ENCODE data around the gene SMIM45.

Gene SMIM45

GRCh38 chr22:41978732-41979131 lies 26.8 kb downstream of the SMIM45 start:
- no peaks in the 10 kb centered on the region for H3K36me3 Mint-ChIP-seq (ENCODE audit: low read depth, unreplicated experiment)
- no peaks in the 10 kb centered on the region for H3K4me1 Mint-ChIP-seq (ENCODE audit: unreplicated experiment)
- H3K4me3 Mint-ChIP-seq (ENCODE audit: unreplicated experiment), result no peak overlapping the region
- TF ChIP-seq, protein P1, sequence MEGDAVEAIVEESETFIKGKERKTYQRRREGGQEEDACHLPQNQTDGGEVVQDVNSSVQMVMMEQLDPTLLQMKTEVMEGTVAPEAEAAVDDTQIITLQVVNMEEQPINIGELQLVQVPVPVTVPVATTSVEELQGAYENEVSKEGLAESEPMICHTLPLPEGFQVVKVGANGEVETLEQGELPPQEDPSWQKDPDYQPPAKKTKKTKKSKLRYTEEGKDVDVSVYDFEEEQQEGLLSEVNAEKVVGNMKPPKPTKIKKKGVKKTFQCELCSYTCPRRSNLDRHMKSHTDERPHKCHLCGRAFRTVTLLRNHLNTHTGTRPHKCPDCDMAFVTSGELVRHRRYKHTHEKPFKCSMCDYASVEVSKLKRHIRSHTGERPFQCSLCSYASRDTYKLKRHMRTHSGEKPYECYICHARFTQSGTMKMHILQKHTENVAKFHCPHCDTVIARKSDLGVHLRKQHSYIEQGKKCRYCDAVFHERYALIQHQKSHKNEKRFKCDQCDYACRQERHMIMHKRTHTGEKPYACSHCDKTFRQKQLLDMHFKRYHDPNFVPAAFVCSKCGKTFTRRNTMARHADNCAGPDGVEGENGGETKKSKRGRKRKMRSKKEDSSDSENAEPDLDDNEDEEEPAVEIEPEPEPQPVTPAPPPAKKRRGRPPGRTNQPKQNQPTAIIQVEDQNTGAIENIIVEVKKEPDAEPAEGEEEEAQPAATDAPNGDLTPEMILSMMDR (IDR thresholded peaks at IDR 0.05; ENCODE audit: unreplicated experiment), result no peak
- no peak for DNase-seq (ENCODE audit: low spot score)
- H3K27me3 Mint-ChIP-seq (ENCODE audit: unreplicated experiment), result peaks cover 16% of the 10 kb centered on the region
- no peaks in the 10 kb centered on the region for H3K9me3 Mint-ChIP-seq (ENCODE audit: unreplicated experiment)
- H3K27ac Mint-ChIP-seq (ENCODE audit: unreplicated experiment), result no peak overlapping the region

DNA sequence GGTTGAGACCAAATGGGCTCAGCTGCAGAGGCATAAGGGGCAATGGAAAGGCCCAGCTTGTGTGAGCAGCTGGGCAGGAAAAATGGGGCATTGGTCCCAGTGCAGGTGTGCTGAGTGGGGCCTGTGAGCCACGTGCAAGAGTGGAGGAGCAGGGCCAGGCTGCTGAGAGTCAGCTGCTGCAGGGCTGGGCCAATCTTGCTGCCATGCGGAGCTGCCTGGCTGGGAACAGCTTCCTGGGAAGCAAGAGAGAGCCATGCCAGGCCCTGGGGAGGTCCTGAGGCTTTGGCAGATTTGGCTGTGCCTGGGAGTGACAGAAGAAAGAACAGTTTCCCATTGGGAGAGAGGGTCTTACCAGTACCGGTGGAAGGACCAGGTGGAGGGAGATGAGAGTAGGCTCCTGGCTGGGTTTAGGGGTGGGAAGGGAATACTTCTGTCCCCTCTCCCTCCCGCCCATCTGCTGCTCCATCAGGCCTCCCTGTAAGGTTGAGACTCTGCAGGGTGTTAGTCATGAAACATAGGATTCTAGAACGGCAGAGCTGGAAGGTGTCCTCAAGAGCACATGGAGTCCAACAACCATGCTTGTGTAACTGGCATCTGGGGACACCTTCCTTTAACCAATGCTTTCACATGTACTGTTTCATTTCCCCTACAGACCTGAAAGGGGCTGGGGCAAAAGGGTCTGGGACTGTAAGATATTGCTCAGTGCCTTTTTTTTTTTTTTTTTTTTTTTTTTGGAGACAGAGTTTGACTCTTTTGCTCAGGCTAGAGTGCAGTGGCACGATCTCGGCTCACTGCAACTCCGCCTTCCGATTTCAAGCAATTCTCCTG lies 27.7 kb downstream of the SMIM45 start:
- Mint-ChIP-seq H3K27ac (ENCODE audit: unreplicated experiment) (no peak overlapping the region), H3K9me3 (ENCODE audit: unreplicated experiment) (no peaks in the 10 kb centered on the region), H3K27me3 (ENCODE audit: unreplicated experiment) (peaks cover 16% of the 10 kb centered on the region), H3K4me1 (ENCODE audit: unreplicated experiment) (no peaks in the 10 kb centered on the region), H3K36me3 (ENCODE audit: low read depth, unreplicated experiment) (no peaks in the 10 kb centered on the region), H3K4me3 (ENCODE audit: unreplicated experiment) (no peak overlapping the region)
- DNase-seq (ENCODE audit: low spot score), result no peak
- TF ChIP-seq, protein P1 (IDR thresholded peaks at IDR 0.05; ENCODE audit: unreplicated experiment), result no peak

GRCh38 chr22:41982865-41983264 lies 30.9 kb downstream of the SMIM45 start:
- no peaks in the 10 kb centered on the region for H3K36me3 Mint-ChIP-seq (ENCODE audit: low read depth, unreplicated experiment)
- H3K27ac Mint-ChIP-seq (ENCODE audit: unreplicated experiment), result no peak overlapping the region
- peaks cover 1% of the 10 kb centered on the region for H3K4me1 Mint-ChIP-seq (ENCODE audit: unreplicated experiment)
- TF ChIP-seq, protein P1 (IDR thresholded peaks at IDR 0.05; ENCODE audit: unreplicated experiment), result no peak
- no peak overlapping the region for H3K4me3 Mint-ChIP-seq (ENCODE audit: unreplicated experiment)
- no peak for DNase-seq (ENCODE audit: low spot score)
- H3K27me3 Mint-ChIP-seq (ENCODE audit: unreplicated experiment), result peaks cover 8% of the 10 kb centered on the region
- no peaks in the 10 kb centered on the region for H3K9me3 Mint-ChIP-seq (ENCODE audit: unreplicated experiment)

GRCh38 chr22:41983513-41984405 lies 31.8 kb downstream of the SMIM45 start:
- no peak overlapping the region for H3K4me3 Mint-ChIP-seq (ENCODE audit: unreplicated experiment)
- TF ChIP-seq, protein P1 (IDR thresholded peaks at IDR 0.05; ENCODE audit: unreplicated experiment), result no peak
- H3K4me1 Mint-ChIP-seq (ENCODE audit: unreplicated experiment), result peaks cover 4% of the 10 kb centered on the region

More at GRCh38 chr22:41983513-41984405, 31.8 kb downstream of the SMIM45 start:
- no peaks in the 10 kb centered on the region for H3K36me3 Mint-ChIP-seq (ENCODE audit: low read depth, unreplicated experiment)
- H3K9me3 Mint-ChIP-seq (ENCODE audit: unreplicated experiment), result no peaks in the 10 kb centered on the region
- DNase-seq (ENCODE audit: low spot score), result no peak
- H3K27ac Mint-ChIP-seq (ENCODE audit: unreplicated experiment), result no peak overlapping the region
- H3K27me3 Mint-ChIP-seq (ENCODE audit: unreplicated experiment), result peaks cover 2% of the 10 kb centered on the region
